ENCODE measurements around the gene VSX2. TPM values are rescaled to one million over a fixed set of nuclear protein-coding genes. Genes with fewer than 3 reads are reported as not detected.
A peak's percentile ranks its signal among the peaks of the same experiment; 100 is the strongest.

Gene VSX2
- polyA plus RNA-seq, 4 donors = not detected

- Histone ChIP-seq H3K4me1 (ENCODE audit: control insufficient read depth in 3 of 3, insufficient read depth in 2 of 3, low read depth in 1 of 3, low read length in 2 of 3) (no peaks in the 10 kb centered on the region), H3K36me3 (ENCODE audit: control insufficient read depth in 3 of 3, insufficient read depth in 2 of 3, low read depth in 1 of 3, low read length in 3 of 3) (peaks cover 5 to 9% (median 7%) of the 10 kb centered on the region in 3 donors), H3K27me3 (ENCODE audit: control insufficient read depth in 3 of 3, insufficient read depth in 3 of 3, low read length in 3 of 3) (no peaks in the 10 kb centered on the region), H3K27ac (ENCODE audit: low read depth in 1 of 3, low read length in 2 of 3) (no peak overlapping the region), H3K9me3 (ENCODE audit: control insufficient read depth in 2 of 2, insufficient read depth in 1 of 2, low read depth in 1 of 2, low read length in 1 of 2) (no peaks in the 10 kb centered on the region), H3K4me3 (ENCODE audit: low read depth in 1 of 3, low read length in 3 of 3) (no peak overlapping the region)
- 96 to 98% (median 96%) methylated on average over 6 of the region's 6 CpGs for WGBS, 3 donors
- DNase-seq (no peak), FAIRE-seq (no peak)
Observed at GRCh38 chr14:74204491-74204890, 34.8 kb upstream of the VSX2 start.

DNA sequence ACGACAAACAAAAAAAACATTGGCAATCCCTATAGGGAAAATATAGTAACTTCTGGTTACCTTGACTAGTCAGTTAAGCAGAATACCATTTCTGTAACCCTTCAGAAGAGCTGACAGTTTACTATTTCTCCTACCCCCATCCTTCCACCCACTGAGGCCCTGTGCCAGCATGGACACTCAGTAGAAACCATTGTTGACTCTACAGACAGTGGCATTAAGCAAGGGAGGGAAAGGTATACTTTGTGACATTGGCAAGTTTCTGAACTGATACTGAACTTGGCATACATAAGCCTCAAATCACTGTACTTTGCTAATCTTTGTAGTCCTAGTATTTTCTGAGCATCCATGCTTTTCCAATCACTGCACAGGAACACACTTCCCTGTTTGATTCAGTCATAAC, 33.4 kb upstream of the VSX2 start:
- WGBS, 3 donors = 85 to 95% (median 94%) methylated on average over 1 of the region's 1 CpG
- Histone ChIP-seq H3K4me3 (ENCODE audit: low read depth in 1 of 3, low read length in 3 of 3) (no peak overlapping the region), H3K9me3 (ENCODE audit: control insufficient read depth in 2 of 2, insufficient read depth in 1 of 2, low read depth in 1 of 2, low read length in 1 of 2) (no peaks in the 10 kb centered on the region), H3K27ac (ENCODE audit: low read depth in 1 of 3, low read length in 2 of 3) (no peak overlapping the region), H3K27me3 (ENCODE audit: control insufficient read depth in 3 of 3, insufficient read depth in 3 of 3, low read length in 3 of 3) (no peaks in the 10 kb centered on the region), H3K4me1 (ENCODE audit: control insufficient read depth in 3 of 3, insufficient read depth in 2 of 3, low read depth in 1 of 3, low read length in 2 of 3) (no peaks in the 10 kb centered on the region), H3K36me3 (ENCODE audit: control insufficient read depth in 3 of 3, insufficient read depth in 2 of 3, low read depth in 1 of 3, low read length in 3 of 3) (peaks cover 5 to 9% (median 7%) of the 10 kb centered on the region in 3 donors)
- DNase-seq = no peak
- no peak for FAIRE-seq

- FAIRE-seq = no peak
- 76 to 84% (median 83%) methylated on average over 3 of the region's 3 CpGs for WGBS, 3 donors
- H3K9me3 ChIP-seq (ENCODE audit: control insufficient read depth in 2 of 2, insufficient read depth in 1 of 2, low read depth in 1 of 2, low read length in 1 of 2) = no peaks in the 10 kb centered on the region
- DNase-seq = no peak
- no peak overlapping the region for H3K4me3 ChIP-seq (ENCODE audit: low read depth in 1 of 3, low read length in 3 of 3)
- no peak overlapping the region for H3K27ac ChIP-seq (ENCODE audit: low read depth in 1 of 3, low read length in 2 of 3)
- H3K4me1 ChIP-seq (ENCODE audit: control insufficient read depth in 3 of 3, insufficient read depth in 2 of 3, low read depth in 1 of 3, low read length in 2 of 3) = no peaks in the 10 kb centered on the region
- peaks cover 4 to 9% (median 6%) of the 10 kb centered on the region in 3 donors for H3K36me3 ChIP-seq (ENCODE audit: control insufficient read depth in 3 of 3, insufficient read depth in 2 of 3, low read depth in 1 of 3, low read length in 3 of 3)
- peaks cover 0 to under 1% (median 0%) of the 10 kb centered on the region in 3 donors for H3K27me3 ChIP-seq (ENCODE audit: control insufficient read depth in 3 of 3, insufficient read depth in 3 of 3, low read length in 3 of 3)
Observed at GRCh38 chr14:74207943-74208342, 31.3 kb upstream of the VSX2 start.

- Histone ChIP-seq H3K4me1 (ENCODE audit: control insufficient read depth in 3 of 3, insufficient read depth in 2 of 3, low read depth in 1 of 3, low read length in 2 of 3) (no peaks in the 10 kb centered on the region), H3K27me3 (ENCODE audit: control insufficient read depth in 3 of 3, insufficient read depth in 3 of 3, low read length in 3 of 3) (peaks cover 0 to 6% (median 0%) of the 10 kb centered on the region in 3 donors), H3K9me3 (ENCODE audit: control insufficient read depth in 2 of 2, insufficient read depth in 1 of 2, low read depth in 1 of 2, low read length in 1 of 2) (no peaks in the 10 kb centered on the region), H3K27ac (ENCODE audit: low read depth in 1 of 3, low read length in 2 of 3) (no peak overlapping the region), H3K4me3 (ENCODE audit: low read depth in 1 of 3, low read length in 3 of 3) (no peak overlapping the region), H3K36me3 (ENCODE audit: control insufficient read depth in 3 of 3, insufficient read depth in 2 of 3, low read depth in 1 of 3, low read length in 3 of 3) (peaks cover 0 to 5% (median 2%) of the 10 kb centered on the region in 3 donors)
- 74 to 79% (median 74%) methylated on average over 8 of the region's 8 CpGs for WGBS, 3 donors
- DNase-seq (no peak), FAIRE-seq (no peak)
Observed at GRCh38 chr14:74208642-74209041, 30.6 kb upstream of the VSX2 start.

DNA sequence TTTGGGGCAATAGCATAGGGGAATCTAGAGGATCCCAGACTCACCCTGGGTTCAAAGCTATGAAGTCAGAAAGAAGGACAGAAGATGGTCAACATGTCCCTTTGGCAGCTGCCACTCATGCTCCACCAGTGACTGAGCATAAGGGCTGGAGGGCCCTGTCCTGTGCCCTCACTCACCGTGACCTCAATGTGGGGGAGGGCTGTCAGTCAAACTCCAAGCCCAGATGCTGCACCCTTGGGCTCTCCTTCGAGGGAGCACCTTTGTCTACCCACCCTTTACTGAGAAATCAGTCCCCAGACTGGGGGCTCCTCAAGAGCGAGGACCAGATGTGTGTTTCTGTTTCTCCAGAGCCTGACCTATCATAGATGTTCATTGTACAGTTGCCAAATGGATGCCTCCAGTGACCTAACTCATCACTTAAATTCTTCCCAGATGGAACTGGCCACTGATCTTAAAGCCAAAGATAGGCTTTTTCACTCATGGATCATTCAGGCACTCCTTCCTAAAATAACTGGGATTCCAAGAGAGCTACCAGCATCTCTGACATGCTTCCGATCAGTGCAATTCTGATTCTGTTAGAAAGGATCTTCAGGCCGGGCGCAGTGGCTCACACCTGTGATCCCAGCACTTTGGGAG, 27.2 kb upstream of the VSX2 start:
- no peaks in the 10 kb centered on the region for H3K9me3 ChIP-seq (ENCODE audit: control insufficient read depth in 2 of 2, insufficient read depth in 1 of 2, low read depth in 1 of 2, low read length in 1 of 2)
- peaks cover 0 to 16% (median 3%) of the 10 kb centered on the region in 3 donors for H3K27me3 ChIP-seq (ENCODE audit: control insufficient read depth in 3 of 3, insufficient read depth in 3 of 3, low read length in 3 of 3)
- DNase-seq (no peak), FAIRE-seq (no peak)
- no peak overlapping the region for H3K27ac ChIP-seq (ENCODE audit: low read depth in 1 of 3, low read length in 2 of 3)
- H3K4me3 ChIP-seq (ENCODE audit: low read depth in 1 of 3, low read length in 3 of 3) = no peak overlapping the region
- H3K36me3 ChIP-seq (ENCODE audit: control insufficient read depth in 3 of 3, insufficient read depth in 2 of 3, low read depth in 1 of 3, low read length in 3 of 3) = no peaks in the 10 kb centered on the region
- H3K4me1 ChIP-seq (ENCODE audit: control insufficient read depth in 3 of 3, insufficient read depth in 2 of 3, low read depth in 1 of 3, low read length in 2 of 3) = no peaks in the 10 kb centered on the region
- 83 to 88% (median 85%) methylated on average over 6 of the region's 6 CpGs for WGBS, 3 donors

DNA sequence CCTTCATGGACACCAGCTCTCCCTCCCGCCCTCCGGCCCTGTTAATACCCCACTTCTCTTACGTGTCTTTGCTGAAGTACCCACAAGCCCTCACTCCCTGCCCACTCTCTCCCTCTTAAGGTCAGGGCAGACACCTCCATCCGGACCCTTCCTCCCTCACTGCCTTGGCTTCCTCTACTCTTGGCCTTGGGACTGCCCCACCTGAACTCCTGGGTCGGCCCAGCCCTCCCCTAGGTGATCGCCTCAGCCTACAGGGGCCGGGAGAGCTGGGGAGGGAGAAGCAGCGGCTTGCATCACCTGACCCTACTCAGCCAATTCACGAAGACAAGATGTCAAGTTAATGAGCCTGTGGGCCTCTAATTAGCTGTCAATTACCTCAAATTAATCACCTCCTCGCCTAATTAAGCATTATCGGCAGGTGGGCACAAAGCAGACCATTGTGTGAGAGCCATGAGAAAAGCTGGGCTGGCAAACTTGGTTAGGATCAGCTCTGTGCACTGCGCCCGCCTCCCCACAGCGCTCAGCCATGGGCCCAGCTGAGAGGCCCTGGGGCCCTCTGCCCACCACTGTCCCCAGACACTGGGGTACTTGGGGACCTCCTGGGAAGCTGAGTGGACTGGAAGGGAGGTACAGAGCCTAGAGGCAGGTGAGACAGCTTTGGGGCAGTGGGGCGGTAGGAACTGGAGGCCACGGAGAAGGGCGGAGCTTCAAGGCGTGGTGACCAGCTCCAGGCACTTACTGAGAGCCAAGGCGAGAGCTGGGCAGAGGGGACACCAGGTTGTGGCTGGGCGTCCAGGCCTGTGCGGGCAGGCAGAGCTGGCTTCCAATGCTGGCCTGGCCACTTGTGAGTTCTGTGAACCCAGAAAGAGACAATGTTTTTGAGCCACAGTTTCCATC, 25.1 kb upstream of the VSX2 start:
- no peaks in the 10 kb centered on the region for H3K4me1 ChIP-seq (ENCODE audit: control insufficient read depth in 3 of 3, insufficient read depth in 2 of 3, low read depth in 1 of 3, low read length in 2 of 3)
- no peak overlapping the region for H3K27ac ChIP-seq (ENCODE audit: low read depth in 1 of 3, low read length in 2 of 3)
- no peaks in the 10 kb centered on the region for H3K9me3 ChIP-seq (ENCODE audit: control insufficient read depth in 2 of 2, insufficient read depth in 1 of 2, low read depth in 1 of 2, low read length in 1 of 2)
- no peak overlapping the region for H3K4me3 ChIP-seq (ENCODE audit: low read depth in 1 of 3, low read length in 3 of 3)
- WGBS, 3 donors = 68 to 81% (median 75%) methylated on average over 21 of the region's 21 CpGs
- FAIRE-seq (no peak), DNase-seq (no peak)
- peaks cover 0 to 35% (median 3%) of the 10 kb centered on the region in 3 donors for H3K27me3 ChIP-seq (ENCODE audit: control insufficient read depth in 3 of 3, insufficient read depth in 3 of 3, low read length in 3 of 3)
- no peaks in the 10 kb centered on the region for H3K36me3 ChIP-seq (ENCODE audit: control insufficient read depth in 3 of 3, insufficient read depth in 2 of 3, low read depth in 1 of 3, low read length in 3 of 3)

- DNase-seq = no peak
- peaks cover 0 to 47% (median 4%) of the 10 kb centered on the region in 3 donors for H3K27me3 ChIP-seq (ENCODE audit: control insufficient read depth in 3 of 3, insufficient read depth in 3 of 3, low read length in 3 of 3)
Observed at GRCh38 chr14:74216671-74217070, 22.6 kb upstream of the VSX2 start.

DNA sequence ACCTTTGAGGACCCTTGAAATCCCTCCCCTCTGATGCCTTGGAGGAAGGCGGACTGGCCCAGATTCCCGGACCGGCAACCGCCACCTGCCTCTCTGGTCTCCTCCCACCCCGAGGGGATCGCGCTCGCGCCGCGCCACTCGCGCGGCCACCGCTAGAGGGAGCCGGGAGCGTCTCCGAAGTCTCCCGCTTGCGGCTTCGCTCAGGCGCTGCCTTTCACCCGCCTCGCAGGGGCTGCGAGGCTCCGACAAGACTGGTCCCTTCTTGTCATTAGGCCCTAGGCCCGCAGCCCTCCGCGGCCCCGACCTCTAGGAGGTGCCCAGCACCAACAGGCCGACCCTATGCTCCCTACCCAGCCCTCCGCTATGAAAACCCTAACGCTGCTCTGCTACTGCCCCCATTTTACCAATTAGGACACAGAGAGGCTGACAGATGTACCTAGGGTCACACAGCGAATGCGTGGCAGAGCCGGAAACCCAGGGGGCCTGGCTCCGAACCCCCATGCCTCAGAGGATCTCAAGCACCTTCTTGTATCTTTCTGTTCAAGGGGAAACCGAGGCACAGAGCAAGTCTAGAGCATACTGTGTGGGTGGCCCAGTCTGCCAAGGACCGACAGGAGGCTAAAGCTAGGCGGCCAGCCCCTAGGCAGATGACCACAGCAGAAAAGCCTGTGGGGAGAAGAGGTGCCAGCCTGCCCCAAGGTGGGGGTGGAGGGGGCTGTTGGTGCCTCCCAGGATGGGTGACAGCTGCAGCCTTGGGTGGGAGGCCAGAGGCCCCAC, 21.4 kb upstream of the VSX2 start:
- H3K4me3 ChIP-seq (ENCODE audit: low read depth in 1 of 3, low read length in 3 of 3) = no peak overlapping the region
- no peak overlapping the region for H3K27ac ChIP-seq (ENCODE audit: low read depth in 1 of 3, low read length in 2 of 3)
- no peak for FAIRE-seq
- H3K9me3 ChIP-seq (ENCODE audit: control insufficient read depth in 2 of 2, insufficient read depth in 1 of 2, low read depth in 1 of 2, low read length in 1 of 2) = no peaks in the 10 kb centered on the region
- no peaks in the 10 kb centered on the region for H3K4me1 ChIP-seq (ENCODE audit: control insufficient read depth in 3 of 3, insufficient read depth in 2 of 3, low read depth in 1 of 3, low read length in 2 of 3)
- no peaks in the 10 kb centered on the region for H3K36me3 ChIP-seq (ENCODE audit: control insufficient read depth in 3 of 3, insufficient read depth in 2 of 3, low read depth in 1 of 3, low read length in 3 of 3)
- 11 to 13% (median 12%) methylated on average over 39 to 40 of the region's 40 CpGs for WGBS, 3 donors
- peak; percentile 54 to 80 for DNase-seq
- peaks cover 0 to 49% (median 4%) of the 10 kb centered on the region in 3 donors for H3K27me3 ChIP-seq (ENCODE audit: control insufficient read depth in 3 of 3, insufficient read depth in 3 of 3, low read length in 3 of 3)

More at GRCh38 chr14:74216671-74217070, 22.6 kb upstream of the VSX2 start:
- Histone ChIP-seq H3K4me3 (ENCODE audit: low read depth in 1 of 3, low read length in 3 of 3) (no peak overlapping the region), H3K9me3 (ENCODE audit: control insufficient read depth in 2 of 2, insufficient read depth in 1 of 2, low read depth in 1 of 2, low read length in 1 of 2) (no peaks in the 10 kb centered on the region), H3K36me3 (ENCODE audit: control insufficient read depth in 3 of 3, insufficient read depth in 2 of 3, low read depth in 1 of 3, low read length in 3 of 3) (no peaks in the 10 kb centered on the region), H3K4me1 (ENCODE audit: control insufficient read depth in 3 of 3, insufficient read depth in 2 of 3, low read depth in 1 of 3, low read length in 2 of 3) (no peaks in the 10 kb centered on the region), H3K27ac (ENCODE audit: low read depth in 1 of 3, low read length in 2 of 3) (no peak overlapping the region)
- 89 to 90% (median 90%) methylated on average over 11 of the region's 11 CpGs for WGBS, 3 donors
- FAIRE-seq = no peak
